HG02840 (cell line): ENCODE measurements around the gene PHEX.
"Not testable (repeated sequence)": the region's sequence is repeated elsewhere in the genome, so short reads cannot be mapped to it uniquely, and the experiment has no call there.

Experiments used
- ATAC-seq: cut with Tn5 transposase; IDR thresholded peaks from one replicate; pipeline ENCODE4 v1.9.1; 2021; ENCODE audit warnings: mild to moderate bottlenecking, moderate library complexity, moderate number of reproducible peaks; ENCODE audit not compliant: unreplicated experiment, low FRiP score

Gene PHEX

DNA sequence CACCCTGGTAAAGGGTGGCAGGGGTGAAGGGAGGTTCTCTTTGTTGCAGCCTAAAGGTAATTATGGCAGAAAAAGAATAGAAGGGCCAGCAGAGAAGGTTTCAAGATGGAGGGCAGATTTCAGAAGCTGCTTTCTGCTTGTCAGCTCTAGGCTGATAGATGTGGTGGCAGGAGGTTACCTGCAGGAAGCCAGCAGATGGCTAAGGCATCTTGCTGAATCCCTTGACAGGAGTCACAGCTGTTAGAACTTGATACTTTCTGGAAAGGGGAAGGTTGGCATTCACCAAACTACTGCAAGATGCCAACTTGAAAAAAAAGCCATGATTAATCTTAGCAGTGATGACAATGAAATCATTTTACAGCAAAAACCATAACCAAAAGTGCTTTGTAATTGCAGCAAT lies 171.1 kb downstream of the PHEX start:
- ATAC-seq, result no peak

DNA sequence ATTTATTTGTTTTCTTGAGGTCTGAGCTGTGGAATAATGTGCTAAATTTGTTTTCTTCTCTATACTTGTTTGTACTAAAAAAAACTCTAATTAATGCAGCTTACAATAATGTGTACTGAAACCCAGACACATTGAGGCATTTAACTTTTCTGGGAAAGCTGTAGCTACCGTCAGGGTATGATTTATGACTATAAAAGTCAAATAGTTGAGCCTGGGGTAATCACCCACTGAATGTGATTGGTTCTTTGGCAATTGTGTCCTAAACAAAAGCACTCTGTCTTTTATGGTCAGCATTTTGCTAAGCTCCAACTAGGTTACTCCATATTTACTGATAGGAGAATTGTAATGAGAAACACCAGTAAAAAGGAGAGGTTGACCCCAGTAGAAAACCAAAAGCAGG lies 174.7 kb downstream of the PHEX start:
- ATAC-seq, result no peak

DNA sequence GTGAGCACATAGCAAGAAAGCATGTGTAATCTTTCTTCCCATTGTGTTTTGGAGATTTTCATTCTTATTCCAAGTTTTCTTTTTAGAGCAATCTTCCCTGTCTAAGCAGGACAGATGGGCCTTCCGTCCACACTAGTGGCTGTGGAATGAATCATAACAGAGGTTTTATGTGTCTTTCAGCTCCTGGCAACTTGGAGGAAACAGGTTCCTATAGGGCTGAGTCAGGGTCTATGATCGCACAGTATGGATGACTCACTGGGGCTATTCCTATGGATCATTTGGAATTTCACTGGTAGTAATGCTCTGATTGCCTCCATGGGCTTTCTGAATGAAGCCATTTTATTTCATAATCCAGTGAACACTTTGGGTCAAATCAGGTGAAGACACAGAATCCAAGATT lies 188.8 kb downstream of the PHEX start:
- no peak for ATAC-seq

DNA sequence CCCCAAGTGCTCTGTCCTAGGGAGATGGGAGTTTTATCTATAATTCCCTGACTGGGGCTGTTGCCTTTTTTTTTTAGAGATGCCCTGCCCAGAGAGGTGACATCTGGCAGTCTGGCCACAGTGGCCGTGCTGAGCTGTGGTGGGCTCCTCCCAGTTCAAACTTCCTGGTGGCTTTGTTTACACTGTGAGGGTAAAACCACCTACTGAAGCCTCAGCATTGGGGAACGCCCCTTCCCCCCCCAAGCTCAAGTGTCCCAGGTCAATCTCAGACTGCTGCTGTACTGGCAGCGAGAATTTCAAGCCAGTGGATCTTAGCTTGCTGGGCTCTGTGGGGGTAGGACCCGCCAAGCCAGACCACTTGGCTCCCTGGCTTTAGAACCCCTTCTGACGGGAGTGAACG lies 202.3 kb downstream of the PHEX start:
- ATAC-seq, result no peak

DNA sequence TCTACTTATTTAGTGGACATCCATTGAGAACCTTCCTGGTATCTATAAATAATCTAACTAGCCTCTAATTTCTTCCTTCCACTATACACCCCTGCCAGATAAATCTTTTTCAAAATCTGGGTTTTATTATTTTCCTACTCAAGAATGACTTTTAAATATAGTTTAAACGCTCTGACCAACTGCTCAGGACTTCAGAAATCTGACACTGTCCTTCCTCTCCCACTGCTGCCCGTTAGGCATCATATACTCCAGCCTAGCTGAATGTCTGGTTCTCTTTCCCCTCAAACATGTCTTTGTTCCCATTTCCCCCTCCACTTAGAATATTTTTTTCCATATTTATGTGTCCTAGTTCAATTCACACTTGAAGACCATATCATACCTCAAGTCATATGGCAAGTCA lies 205.4 kb downstream of the PHEX start:
- no peak for ATAC-seq

DNA sequence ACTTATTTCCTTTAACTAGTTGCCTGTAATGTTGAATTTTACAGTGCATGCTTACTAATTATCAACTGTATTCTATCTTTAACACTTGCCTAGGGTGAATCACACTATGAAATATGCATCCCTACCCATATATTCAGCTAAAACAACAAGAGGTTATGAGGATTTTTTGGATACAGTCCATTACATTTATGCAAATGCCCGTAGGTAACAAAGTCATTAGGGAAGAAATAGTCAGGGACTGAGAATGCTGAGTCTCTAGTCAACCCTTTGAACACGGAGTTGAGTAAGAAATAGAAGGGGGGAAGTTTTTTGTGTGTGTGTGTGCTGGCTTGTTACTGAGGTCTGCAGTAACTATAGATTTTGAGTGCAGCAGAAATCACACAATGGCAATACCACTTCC lies 214.5 kb downstream of the PHEX start:
- no peak for ATAC-seq

DNA sequence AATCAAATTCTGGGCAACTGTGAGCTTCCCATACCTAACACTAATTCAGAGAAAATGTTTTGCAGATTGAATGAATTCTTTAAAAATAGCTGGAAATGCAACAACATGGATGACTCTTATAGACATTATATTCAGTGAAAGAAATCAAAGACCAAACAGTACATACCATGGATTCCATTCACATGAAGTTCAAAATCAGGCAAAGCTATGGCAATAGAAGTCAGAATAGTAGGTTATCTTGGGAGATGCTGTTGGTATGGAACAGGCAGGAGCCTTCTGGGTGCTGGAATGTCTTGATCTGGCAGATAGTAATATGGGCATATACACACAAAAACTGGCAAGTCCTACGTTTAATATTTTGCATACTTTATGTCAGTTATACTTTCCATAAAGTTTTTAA lies 215.0 kb downstream of the PHEX start:
- ATAC-seq, result no peak

DNA sequence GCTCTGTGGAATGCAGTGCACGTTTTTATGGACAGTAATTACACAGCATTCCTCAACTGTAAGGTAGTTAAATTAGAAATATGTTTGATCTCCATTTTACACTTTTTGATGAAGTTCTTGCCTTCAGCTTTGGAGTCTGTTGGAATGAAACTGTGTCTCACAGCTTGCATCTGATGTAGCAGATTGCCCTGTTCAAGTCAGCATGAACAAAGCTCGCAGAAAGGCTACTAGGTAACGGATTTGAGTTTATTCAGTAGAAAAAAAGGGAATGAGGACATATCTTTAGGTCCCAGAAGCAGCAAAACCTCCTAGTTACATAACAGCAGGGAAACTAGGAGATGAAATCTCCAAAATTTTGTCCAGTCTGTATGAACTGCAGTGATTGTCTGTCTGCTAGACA lies 216.3 kb downstream of the PHEX start:
- ATAC-seq, result no peak

DNA sequence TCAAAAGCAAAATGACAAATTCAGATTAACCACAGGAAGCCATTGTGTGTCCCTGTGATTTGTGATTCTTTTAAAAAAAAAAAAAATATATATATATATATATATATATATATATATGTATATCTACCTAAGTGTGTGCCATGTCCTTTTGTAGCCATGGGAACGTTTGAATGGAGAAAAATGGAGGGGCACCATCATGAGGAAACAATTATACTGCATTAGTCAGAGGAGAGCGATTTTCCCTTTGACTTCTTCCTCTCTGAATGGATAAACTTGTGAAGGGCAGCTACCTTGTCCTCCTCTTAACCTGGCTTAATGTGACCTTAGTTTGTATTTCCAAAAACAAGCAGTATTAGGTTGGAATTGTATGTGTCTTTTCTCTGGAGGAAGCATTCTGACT lies 217.2 kb downstream of the PHEX start:
- no peak for ATAC-seq

DNA sequence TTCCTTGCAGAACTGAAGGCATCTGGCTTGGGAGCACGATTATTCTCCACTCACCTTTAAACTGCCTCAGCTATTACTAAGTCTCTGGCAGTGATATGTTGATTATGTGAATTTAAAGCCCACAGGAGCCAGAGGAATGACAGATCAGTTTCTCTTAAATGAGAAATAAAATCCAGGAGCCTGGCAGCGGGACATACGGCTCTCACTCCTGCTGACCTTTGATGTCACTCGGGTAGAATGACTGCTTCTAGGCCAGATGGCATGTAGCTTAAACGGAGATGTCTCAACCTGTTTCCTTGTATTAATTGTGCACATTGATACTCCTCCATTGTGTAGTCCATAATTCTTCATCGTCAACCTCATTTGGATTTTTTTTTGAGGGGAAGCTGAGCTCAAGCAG lies 236.6 kb downstream of the PHEX start:
- no peak for ATAC-seq

DNA sequence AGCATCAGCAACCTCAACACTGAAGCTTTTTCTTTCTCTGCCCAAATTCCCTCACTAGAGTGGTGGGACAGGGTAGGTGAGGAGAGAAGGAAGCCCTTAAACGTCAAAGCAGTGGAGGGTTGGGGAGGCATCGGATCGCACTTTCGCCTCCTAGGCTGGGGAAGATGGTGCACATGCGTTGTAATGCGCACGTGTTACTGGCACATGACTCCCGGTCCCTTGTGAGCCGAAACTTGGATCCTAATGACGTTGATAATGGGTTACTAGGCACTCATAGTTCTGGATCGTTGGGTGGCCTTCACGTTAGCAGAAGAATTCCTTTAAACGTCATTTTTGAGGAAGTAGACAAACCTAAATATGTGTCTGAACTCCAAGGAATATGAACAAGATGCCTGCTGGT lies 240.5 kb downstream of the PHEX start, which contains the start of gene CBLL2:
Gene CBLL2 (plus strand): TSS at position 301 of the 400 bp plus-strand sequence. CDS start 79 bp downstream, at position 380.
- no peak for ATAC-seq

DNA sequence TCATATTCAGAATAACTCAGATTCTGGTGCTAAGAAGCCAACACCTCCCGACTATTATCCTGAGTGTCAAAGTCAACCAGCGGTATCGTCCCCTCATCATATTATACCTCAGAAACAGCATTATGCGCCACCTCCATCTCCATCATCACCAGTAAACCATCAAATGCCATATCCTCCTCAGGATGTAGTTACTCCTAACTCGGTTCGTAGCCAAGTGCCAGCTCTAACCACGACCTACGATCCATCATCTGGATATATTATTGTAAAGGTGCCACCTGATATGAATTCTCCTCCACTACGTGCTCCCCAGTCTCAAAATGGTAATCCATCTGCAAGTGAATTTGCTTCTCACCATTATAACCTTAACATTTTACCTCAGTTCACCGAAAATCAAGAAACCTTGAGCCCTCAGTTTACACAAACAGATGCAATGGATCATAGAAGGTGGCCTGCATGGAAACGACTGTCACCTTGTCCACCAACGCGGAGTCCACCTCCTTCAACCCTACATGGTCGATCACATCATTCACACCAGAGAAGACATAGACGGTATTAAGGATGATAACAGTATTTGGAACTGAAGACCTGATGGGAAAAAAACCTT lies 241.7 kb downstream of the PHEX start:
- ATAC-seq, result no peak

DNA sequence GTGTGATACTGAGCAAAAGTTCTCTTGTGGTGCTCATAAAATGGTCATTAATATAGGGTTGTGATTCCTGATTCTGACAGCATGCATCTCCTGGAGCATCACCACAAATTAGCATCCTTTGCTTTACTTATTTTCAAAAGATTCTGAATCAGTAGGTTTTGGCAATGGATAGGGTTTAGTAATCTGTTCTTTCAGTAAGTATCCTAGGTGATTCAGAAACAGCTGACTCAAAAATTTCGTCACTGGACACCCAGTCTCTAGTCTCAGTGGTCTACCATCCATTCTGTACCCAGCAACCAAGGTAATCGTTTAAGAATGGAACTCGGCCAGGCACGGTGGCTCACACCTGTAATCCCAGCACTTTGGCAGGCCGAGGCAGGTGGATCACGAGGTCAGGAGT lies 244.7 kb downstream of the PHEX start:
- ATAC-seq, result no peak

DNA sequence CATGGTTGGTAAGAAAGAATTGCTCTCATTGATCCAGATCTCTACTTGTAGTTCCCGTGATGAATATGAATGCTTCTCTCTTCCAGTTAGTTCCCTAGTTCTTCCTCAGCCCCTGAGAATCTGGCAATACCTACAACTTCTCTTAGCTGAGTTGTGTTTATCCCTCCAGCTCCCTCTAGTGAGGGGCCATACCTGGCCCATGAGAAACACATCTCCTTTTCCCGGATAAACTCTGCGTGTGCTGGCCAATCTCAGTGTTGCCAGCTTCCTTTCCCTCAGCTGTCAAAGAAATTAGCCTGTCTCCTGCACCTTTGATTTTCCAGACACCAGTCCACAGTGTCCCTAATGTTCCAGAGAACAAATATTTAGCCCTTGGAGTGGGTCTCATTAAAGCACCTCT lies 246.2 kb downstream of the PHEX start:
- ATAC-seq, result no peak

DNA sequence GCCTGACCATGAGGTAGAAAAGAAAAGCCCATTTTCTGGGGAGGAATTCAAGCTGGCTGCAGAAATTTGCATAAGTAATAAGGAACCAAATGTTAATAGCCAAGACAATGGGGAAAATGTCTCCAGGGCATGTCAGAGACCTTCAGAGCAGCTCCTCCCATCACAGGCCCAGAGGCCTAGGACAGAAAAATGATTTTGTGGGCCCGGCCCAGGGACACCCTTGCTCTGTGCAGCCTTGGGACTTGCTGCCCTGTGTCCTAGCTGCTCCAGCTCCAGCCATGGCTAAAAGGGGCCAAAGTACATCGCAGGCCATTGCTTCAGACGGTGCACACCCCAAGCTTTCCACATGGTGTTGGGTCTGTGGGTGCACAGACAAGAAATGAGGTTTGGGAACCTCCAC lies 257.1 kb downstream of the PHEX start:
- ATAC-seq, result not testable (repeated sequence)

DNA sequence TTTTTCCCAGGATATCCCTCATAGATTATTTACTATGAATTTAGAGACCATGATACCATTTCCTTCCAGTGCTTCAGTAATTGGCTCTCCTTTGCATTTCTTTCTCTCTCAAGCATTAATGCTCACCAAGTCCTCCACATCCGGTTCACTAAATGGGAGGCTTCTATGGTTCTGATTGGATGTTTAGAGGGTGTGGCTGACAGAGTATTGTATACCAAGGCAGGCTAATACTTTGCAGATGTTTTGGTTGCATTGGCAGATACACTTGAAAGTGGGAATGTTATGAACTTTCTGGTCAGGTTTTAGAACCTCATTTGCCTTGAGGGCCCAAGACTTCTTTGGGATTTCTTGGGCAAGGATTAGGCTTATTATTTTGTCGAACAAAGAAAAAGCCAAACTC lies 264.7 kb downstream of the PHEX start:
- no peak for ATAC-seq

DNA sequence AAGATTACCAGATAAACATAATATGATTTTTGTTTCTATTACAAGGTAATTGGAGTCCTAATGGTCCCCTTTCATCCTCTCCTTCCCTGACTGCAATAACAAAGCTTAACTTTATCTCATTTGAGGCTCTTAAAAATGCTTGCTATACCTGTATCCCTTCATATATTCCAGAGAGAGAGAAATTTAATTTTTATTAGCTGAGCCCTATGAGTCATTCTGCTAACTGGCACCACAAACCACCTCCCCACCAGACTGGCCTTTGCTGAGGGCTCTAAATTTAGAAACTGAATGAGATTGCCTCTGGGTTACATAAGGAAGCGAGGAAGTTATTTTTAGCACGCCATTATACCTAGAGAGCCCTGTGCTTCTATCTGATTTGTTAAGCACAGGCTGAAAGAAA lies 268.0 kb downstream of the PHEX start:
- ATAC-seq, result no peak
